ENCODE results near the gene MPP3. TPM values are rescaled to one million over a fixed set of nuclear protein-coding genes. Genes with fewer than 3 reads are reported as not detected.

The MPP3 gene
- total RNA-seq, 1 experiment from 2014 or later: 5.7 TPM

- no peaks in the 10 kb centered on the region for H3K27me3 ChIP-seq (replicated peaks; ENCODE audit: insufficient read depth, low read depth, low read length, poor library complexity)
Observed at GRCh38 chr17:43774304-43775250, 58.4 kb downstream of the MPP3 start.

DNA sequence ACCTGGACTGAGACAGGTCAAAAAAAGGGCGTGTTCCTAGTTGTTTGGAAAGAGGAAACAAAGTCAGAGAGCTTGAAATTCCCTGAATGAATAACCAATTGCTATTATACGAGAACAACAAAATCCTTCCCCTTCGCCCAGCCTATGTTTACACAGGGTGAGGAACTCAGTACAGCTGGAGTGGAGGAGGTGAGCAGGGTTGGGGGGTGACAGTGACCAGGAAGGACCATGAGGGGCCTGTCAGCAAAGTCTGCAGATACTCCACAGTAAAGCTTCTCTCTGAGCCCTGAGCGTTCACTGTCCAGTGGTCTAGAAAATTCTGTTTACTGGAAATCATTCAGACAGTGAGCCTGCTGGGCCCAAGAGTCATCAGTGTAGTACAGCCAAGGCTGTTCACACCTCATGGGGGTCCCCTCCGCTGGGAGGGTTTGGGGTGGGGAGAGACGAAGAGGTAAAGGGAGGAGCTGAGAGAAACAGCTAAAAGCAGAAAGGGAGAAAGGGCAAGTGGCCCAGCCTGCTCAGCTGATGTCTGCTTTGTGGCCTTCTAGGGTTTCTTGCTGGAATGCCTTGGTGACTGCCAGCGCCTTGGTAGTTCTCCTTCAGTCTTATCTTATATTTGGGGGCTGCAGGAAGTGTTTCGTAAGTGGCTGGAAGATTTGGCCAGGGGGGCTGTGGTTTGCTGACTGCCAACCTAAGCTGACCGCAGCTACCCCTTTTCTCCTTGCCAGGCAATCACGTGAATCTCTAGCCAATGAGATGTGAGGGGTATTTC, 59.9 kb downstream of the MPP3 start:
- Histone ChIP-seq H3K27me3 (replicated peaks; ENCODE audit: insufficient read depth, low read depth, low read length, poor library complexity) (no peaks in the 10 kb centered on the region), H3K27ac (ENCODE audit: low read depth, low read length, poor library complexity, severe bottlenecking) (no peak overlapping the region), H3K36me3 (ENCODE audit: insufficient read depth, low read length, poor library complexity, severe bottlenecking) (no peaks in the 10 kb centered on the region), H3K4me3 (ENCODE audit: low read depth, low read length, poor library complexity, severe bottlenecking) (no peak overlapping the region), H3K4me1 (ENCODE audit: insufficient read depth, low read length, poor library complexity, severe bottlenecking) (no peaks in the 10 kb centered on the region), H3K9me3 (ENCODE audit: low read depth, low read length, poor library complexity, severe bottlenecking) (no peaks in the 10 kb centered on the region)
- DNase-seq (ENCODE audit: low spot score): no peak
- intact Hi-C loops (cut with micrococcal nuclease; ENCODE audit: unreplicated experiment): no loop called here
- ChIA-PET CTCF (no interaction called here), POLR2A (ENCODE audit: low non-redundant PET) (no interaction called here)
- TF ChIP-seq CTCF (conservative IDR thresholded peaks at IDR 0.05; ENCODE audit: low read depth, low read length) (no peak), EZH2 (IDR thresholded peaks at IDR 0.05; ENCODE audit: borderline replicate concordance, low read depth, low read length, poor library complexity, severe bottlenecking) (no peak)
- BruUV-seq (replicated peaks): no TSS peak

More at GRCh38 chr17:43774304-43775250, 58.4 kb downstream of the MPP3 start:
- ChIA-PET CTCF (interaction anchor here (0.7 kb wide), 1 partner anchor 79 kb away, joined by 8 read pairs; no protein-coding TSS in a partner anchor), POLR2A (ENCODE audit: low non-redundant PET) (no interaction called here)
- no peaks in the 10 kb centered on the region for H3K9me3 ChIP-seq (ENCODE audit: low read depth, low read length, poor library complexity, severe bottlenecking)
- no TSS peak for BruUV-seq (replicated peaks)
- intact Hi-C loops (cut with micrococcal nuclease; ENCODE audit: unreplicated experiment): no loop called here
- no peak for DNase-seq (ENCODE audit: low spot score)
- no peaks in the 10 kb centered on the region for H3K4me1 ChIP-seq (ENCODE audit: insufficient read depth, low read length, poor library complexity, severe bottlenecking)
- TF ChIP-seq CTCF (conservative IDR thresholded peaks at IDR 0.05; ENCODE audit: low read depth, low read length) (no peak), EZH2 (IDR thresholded peaks at IDR 0.05; ENCODE audit: borderline replicate concordance, low read depth, low read length, poor library complexity, severe bottlenecking) (no peak)
- no peak overlapping the region for H3K4me3 ChIP-seq (ENCODE audit: low read depth, low read length, poor library complexity, severe bottlenecking)
- H3K27ac ChIP-seq (ENCODE audit: low read depth, low read length, poor library complexity, severe bottlenecking): no peak overlapping the region
- H3K36me3 ChIP-seq (ENCODE audit: insufficient read depth, low read length, poor library complexity, severe bottlenecking): no peaks in the 10 kb centered on the region

GRCh38 chr17:43771463-43771862, 61.5 kb downstream of the MPP3 start:
- H3K36me3 ChIP-seq (ENCODE audit: insufficient read depth, low read length, poor library complexity, severe bottlenecking): no peaks in the 10 kb centered on the region

More at GRCh38 chr17:43771463-43771862, 61.5 kb downstream of the MPP3 start:
- POLR2A ChIA-PET (ENCODE audit: low non-redundant PET): no interaction called here
- no peaks in the 10 kb centered on the region for H3K9me3 ChIP-seq (ENCODE audit: low read depth, low read length, poor library complexity, severe bottlenecking)
- TF ChIP-seq CTCF (conservative IDR thresholded peaks at IDR 0.05; ENCODE audit: low read depth, low read length) (no peak), EZH2 (IDR thresholded peaks at IDR 0.05; ENCODE audit: borderline replicate concordance, low read depth, low read length, poor library complexity, severe bottlenecking) (no peak)
- CTCF ChIA-PET: no interaction called here
- intact Hi-C loops (cut with micrococcal nuclease; ENCODE audit: unreplicated experiment): no loop called here
- H3K4me3 ChIP-seq (ENCODE audit: low read depth, low read length, poor library complexity, severe bottlenecking): no peak overlapping the region
- no TSS peak for BruUV-seq (replicated peaks)
- DNase-seq (ENCODE audit: low spot score): no peak
- H3K4me1 ChIP-seq (ENCODE audit: insufficient read depth, low read length, poor library complexity, severe bottlenecking): no peaks in the 10 kb centered on the region
- H3K27me3 ChIP-seq (replicated peaks; ENCODE audit: insufficient read depth, low read depth, low read length, poor library complexity): no peaks in the 10 kb centered on the region
- no peak overlapping the region for H3K27ac ChIP-seq (ENCODE audit: low read depth, low read length, poor library complexity, severe bottlenecking)

Measured in A673 (cell line).